Measurements from ENCODE around the gene CYFIP2.

The CYFIP2 gene

DNA sequence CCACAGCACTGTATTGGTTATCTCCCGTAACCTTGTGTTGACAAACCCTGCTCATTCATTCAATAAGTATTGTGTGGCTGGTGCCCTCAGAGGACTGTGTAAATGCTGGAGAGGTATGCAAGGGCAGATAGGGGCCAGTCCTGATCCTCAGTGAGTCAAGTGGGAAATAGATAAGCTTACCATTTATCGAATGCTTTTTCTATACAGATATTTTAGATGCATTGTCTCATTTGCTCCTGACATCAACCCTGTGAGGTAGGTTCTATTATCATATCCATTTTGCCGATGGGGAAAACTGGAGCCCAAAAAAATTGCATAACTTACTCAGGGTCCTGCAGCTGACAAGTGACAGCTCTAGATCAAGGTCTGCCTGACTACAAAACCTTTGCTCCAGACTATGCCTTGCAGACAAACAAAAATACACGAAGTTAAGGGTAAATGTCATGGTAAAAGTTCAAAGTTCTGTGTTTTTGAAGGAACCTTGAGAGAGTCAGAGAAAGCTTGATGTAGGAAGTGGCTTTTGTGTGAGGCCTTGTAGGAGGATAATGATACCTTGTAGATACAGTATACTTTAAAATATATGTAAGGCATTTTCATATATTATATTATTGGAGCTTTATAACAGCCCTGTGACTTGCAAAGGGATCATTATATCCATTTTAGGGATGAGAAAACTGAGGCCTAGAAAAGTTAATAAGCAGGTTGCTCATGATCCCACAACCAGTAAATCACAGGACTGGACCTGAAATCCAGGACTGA is 22.7 kb downstream of the CYFIP2 start:
- DNase-seq (ENCODE audit: low read depth), result no peak

DNA sequence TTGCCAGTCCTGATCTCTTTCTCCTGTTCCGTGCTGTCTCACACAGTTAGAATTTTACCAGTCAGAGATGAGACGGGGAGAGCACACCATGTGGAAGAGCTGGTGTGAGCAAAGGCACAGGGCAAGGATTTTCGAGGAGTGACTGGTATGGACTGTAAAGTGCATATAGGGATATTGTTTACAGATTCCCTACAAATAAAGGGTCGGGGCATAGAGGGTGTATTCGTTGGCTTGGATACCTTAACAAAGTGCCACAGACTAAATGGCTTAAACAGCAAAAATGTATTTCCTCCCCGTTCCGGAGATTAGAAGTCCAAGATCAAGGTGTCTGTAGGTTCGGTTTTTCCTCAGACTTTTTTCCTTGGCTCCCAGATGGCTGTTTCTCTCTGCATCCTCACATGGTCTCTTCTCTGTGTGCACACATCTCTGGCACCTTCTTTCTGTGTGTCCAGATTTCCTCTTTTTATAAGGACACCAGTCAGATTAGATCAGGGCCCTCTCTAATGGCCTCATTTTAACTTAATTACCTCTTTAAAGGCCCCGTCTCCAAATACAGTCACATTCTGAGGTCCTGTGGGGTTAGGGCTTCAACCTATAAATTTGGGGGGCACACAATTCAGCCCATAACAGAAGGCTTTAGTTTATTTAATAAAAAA is 23.4 kb downstream of the CYFIP2 start:
- no peak for DNase-seq (ENCODE audit: low read depth)

DNA sequence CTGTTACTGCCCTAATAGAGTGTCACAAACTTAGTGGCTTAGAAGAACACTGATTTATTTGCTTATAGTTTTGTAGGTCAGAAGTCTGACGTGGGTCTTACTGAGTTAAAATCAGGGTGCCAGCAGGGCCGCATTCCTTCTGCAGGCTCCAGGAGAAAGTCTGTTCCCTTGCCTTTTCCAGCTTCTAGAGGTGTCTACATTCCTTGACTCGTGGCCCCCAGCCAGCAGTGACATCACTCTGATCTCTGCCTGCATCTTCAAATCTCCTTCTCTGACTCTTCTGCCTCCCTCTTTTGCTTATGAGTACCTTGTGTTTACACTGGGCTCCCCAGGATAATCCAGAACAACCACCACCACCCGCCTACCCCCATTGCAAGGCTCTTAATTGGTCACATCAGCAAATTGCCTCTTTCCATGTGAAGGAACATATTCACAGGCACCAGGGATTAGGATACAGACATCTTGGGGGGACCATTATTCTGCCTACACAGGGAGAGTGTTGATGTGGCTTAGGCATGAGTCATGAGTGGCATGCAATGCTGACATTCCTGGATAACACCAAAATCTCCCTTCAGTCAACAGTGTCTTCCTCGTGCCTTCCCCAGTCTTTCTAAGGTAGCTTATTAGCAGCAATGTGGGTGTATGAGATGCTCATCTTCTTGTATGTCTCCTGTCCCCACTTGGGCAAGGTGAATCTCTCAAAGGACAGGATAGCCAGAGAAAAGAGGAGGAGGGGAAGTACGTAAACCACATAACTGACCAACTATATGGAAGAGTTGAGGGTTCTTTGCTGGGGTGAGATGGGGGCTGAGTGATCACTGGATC is 24.4 kb downstream of the CYFIP2 start:
- no peak for DNase-seq (ENCODE audit: low read depth)

DNA sequence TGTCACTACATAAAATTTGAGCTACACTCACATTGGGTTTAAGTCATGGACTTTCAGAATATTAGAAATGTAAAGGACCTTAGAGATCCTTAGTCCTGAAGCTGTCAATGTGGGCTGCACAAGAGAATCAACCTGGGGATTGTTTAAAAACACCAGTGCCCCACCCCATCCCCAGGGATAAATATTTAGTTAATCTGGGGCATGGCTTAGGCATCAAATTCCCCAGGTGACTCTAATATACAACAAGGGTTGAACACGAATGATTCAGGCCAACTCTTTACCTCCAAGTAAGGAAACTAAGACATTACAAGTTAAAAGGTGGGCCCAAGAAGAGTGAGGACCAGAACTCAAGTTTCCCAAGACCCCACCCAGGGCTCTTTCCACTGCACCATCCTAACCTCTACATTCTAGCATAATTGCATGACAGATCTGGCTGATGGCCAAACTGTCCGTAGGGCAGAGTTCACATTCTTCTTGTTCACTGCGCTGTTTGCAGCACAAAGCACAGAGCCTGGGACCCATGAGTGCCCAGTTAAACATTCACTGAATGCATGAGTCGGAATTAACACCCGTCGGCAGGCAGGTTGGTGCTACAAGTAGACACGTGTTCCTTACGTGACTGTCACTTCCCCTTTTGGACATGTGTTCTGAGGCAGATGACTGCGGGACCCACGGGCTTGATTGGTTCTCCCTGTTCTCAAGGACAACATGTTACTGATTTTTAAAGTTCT is 25.2 kb downstream of the CYFIP2 start:
- no peak for DNase-seq (ENCODE audit: low read depth)

DNA sequence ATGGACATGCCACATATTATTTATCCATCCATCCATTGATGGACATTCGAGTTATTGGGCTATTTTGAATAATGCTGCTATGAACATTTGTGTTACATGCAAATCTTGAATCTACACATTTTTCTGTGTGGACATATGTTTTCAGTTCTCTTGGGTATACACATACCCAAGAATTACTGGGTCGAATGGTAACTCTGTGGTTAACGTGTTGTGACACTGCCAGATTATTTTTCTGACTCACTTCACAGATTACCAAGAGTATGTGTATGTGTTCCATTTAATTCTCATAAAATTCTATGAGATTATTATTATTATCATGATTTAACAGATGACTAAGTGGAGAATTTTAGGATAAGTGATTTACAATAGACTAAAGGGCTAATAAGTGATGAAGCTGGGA is 26.7 kb downstream of the CYFIP2 start:
- DNase-seq (ENCODE audit: low read depth), result no peak

DNA sequence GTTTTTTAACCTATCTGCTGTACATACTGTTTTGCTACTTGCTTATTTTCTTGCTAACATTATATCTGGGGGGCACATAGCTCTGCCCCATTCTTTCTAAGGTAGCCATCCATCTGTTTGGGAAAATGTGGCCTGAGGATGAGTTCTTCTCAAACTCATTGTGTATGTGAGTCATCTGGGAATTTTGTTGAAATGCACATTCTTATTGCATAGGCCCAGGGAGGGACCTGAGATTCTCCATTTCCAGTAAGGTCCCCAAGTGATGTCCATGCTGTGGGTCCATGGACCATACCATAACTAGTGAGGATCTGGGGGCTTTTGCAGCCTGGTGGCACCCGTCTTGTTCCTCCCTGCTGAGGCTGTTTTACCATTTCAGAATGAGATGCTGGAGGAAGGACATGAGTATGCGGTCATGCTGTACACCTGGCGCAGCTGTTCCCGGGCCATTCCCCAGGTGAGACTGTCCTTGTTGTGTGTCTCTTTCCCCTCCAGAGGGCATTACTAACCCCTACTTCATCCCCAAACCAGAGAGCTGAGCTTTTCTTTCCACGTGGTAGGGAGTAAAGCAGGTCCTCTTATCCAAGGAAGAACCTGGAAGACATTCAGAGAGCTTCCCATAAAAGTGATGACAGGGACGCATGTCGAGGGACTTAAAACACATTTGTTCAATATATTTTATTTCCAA is 28.6 kb downstream of the CYFIP2 start:
- DNase-seq (ENCODE audit: low read depth), result no peak

DNA sequence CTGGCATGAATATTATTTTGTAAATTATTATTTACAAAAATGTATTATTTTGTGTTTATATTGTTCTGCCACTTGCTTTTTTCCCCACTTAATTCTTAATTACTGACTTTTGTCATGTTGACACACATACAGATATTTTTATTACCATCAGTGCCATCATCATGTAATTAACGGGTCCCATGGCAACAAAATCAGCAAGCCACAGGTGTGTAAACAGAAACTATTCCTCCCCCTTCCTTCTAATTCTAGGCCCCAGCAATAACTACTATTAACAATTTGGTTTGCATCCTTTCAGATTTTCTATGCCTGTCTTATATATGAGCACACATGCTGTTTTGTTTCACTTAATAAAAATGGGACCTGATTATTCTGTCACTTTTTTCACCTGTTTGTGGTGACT is 29.3 kb downstream of the CYFIP2 start:
- DNase-seq (ENCODE audit: low read depth), result no peak

DNA sequence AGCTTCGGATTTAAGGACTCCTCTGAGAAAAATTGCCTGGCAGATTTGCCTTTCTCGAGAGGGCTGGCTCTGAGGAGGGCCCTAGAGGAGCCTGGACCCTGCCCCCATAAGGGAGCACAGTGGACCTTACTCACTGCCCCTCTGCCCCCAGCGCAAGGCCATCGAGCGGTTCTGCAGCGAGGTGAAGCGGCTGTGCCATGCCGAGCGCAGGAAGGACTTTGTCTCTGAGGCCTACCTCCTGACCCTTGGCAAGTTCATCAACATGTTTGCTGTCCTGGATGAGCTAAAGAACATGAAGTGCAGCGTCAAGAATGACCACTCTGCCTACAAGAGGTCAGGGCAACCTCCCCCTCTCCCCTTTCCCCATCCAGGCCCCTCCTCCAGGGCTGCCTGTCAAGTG is 34.6 kb downstream of the CYFIP2 start:
- no peak for DNase-seq (ENCODE audit: low read depth)

DNA sequence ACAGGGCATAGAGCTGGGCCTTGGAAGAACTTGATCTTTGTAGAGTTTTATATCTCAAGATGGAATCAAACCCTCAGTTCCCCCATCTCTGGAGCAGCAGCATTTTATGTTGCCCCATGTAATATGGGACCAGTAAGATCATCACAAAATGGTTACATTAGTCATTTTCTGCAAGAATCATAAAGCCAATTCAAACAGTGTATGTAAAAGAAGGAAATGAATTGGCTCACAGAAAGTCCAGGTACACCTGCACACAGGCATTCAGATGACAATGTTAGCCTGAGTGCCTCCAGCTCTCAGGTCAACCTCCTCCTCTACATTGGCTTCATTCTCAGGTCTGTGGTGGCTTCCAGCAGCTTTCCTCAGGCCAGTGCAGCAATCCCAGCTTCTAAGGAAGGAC is 35.1 kb downstream of the CYFIP2 start:
- DNase-seq (ENCODE audit: low read depth), result no peak

DNA sequence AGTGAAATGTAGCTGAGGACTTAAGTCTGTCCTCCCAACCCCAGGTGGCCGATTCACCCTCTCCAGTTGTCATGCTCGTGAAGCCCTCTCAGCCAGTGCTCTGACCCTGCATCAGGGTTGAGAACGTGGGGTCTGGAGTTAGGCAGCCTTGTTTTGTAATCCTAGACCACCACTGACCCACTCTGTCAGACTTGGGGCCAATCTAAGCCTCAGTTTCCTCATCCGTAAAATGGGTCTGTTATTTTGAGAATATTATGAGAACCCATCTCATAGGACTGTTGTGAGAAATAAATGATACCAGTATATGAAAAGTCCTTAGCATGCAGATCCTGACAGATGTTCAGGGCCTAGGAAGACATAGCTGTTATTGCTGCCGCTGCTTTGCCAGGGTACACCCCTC is 37.1 kb downstream of the CYFIP2 start:
- no peak for DNase-seq (ENCODE audit: low read depth)

DNA sequence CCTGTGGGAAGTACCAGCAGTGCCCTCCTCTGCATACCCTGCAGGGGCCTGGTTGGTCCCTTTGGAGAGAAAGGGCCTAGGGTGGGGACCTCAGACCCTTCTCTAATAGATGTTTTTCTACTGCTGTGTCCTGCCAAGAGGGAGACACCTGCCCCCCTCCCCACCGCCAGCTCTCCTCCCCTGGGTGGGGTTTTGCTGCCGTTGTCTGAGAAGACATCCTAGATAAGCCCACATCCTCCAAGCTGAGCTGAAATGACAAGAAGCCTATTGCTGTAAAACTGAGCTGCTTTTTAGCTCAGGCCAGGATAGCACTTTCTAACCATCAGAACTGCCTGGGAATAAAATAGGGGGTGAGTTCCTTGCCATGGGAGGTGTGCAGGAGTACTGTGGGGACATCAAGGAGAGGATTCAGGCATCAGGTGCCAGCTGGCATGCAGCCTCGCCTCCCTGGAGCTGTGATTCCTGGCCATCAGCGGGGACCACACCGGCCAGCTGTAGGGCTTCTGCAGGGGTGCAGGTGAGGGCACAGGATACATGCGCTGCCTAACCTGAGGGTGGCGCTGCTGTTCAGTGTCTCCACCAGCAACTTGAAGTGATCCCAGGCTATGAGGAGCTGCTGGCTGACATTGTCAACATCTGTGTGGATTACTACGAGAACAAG is 37.9 kb downstream of the CYFIP2 start:
- no peak for DNase-seq (ENCODE audit: low read depth)

DNA sequence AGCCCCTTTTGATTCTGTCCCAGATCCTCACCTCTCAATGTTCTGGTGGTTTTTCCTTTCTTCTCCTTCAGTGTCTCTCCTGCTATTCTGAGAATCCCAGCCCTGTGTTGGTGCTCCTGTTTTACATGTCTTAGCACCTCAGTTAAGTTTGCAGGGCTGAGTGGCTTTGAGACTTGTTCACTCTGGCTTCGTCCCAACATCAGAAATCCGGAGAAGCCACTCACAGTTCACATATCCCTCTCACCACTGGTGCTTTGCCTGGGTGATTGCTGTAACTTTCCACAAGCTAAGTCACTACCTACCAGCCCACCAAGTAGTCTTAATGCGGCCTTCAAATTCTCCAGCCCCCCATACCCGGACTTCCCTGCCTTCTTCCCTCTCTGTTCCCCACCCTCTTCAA is 40.2 kb downstream of the CYFIP2 start:
- no peak for DNase-seq (ENCODE audit: low read depth)

DNA sequence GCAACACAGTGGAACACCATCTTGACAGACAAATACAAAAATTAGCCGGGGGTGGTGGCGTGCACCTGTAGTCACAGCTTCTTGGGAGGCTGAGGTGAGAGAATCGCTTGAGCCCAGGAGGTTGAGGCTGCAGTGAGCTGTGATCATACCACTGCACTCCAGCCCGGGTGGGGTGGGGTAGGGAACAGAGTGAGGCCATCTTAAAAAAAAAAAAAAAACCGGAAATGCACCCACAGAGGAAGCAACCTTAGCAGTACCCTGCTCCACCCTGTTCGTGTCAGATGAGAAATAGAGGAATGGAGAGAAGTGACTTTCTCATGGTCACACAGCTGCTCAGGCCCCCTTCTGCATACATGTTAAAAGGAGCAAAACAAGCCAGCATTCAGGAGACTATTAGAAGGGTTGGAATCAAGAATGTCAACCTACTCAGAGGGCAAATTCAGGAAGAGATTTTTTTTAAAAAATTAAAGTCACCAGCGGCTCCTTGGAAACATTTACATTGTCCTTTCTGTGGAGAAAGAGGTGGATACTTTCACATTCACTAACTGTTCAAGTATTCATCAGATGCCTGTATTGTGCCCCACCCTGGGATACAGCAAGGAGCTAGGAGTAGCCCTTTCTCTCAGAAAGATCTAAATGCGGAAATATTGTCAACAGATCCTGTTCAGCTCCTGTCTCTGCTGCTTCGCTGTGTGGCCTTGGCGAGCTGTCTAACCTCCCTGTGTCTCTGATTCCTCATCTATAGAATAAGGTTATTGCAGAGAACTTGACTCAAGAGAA is 41.0 kb downstream of the CYFIP2 start:
- no peak for DNase-seq (ENCODE audit: low read depth)

DNA sequence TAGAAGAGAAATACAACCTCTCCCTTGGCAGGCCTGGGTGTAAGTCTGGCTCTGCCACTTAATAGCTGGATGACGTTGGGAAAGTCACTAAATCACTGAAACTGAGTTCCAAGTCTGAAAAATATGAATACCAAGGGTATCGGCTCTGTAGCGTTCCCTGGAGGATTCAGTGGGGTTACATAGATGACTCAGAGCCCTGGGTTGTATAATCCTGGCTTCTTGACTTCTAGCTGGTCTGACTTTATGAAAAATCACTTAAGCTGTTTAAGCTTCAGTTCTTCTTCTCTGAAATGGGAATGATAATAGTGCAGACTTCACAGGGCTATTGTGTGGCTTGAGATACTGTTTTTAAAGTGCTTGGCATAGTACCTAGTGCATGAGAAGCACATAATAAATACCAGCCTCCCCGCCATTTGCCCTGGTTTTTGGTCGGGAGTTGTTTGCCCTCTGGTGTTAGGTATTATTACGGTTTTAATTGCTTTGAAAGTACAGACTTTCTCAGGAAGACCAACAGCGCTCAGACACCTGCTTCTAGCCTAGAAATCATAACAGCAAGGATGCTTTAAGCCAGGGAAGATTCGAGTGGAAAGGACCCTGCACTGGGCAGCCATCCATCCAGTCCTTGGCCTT is 43.0 kb downstream of the CYFIP2 start:
- DNase-seq (ENCODE audit: low read depth), result no peak

DNA sequence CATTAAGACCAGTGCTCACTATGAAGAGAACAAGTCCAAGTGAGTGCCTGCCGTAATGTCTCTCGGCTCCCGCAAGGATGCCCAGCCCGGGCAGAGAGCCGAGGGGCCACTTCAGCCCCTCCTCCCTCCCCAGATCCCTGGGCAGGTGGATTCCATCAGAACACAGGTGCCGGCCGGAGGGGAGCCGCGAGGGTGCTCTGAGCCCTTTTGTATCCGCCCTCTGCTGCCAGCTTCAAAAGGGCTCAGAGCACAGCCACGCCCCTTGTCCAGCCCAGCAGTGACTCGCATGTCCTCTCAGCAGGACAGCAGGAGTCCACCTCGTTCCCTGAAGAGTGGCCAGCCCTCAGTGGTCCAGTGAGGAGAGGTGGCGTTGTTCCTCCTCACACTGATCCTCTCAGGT is 43.9 kb downstream of the CYFIP2 start:
- no peak for DNase-seq (ENCODE audit: low read depth)

DNA sequence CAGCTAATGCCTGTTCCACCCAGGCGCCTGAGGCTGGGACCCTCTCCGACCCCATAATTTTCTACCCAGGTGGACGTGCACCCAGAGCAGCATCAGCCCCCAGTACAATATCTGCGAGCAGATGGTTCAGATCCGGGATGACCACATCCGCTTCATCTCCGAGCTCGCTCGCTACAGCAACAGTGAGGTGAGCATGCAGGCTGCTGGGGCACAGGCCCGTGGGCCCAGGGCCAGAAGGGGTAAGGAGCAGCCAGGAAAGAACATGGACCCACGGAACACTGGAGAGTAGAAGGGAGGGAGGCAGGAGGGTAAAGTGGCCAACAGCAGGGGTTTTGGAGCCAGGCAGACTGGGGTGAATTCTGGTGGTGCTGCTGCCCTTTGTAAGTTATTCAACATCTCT is 45.7 kb downstream of the CYFIP2 start:
- DNase-seq (ENCODE audit: low read depth), result no peak

DNA sequence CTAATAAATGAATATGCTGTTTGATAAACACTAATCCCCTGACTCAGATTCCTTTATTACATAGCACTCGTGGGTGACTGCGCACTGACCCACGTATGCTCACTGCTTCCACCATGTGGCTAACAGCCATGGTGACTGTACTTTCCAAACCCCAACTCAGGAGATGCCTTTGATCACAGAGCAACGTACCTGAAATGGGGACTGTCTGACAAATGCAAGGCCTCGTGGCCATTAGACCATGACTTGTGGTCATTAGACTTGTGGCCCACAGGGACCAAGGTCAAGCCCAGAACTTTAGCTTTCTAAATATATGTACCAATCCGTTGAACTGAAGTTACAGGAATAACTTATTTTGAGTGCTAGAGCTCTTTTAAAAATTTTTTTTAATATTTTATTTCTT is 46.6 kb downstream of the CYFIP2 start:
- peak; percentile 62 for DNase-seq (ENCODE audit: low read depth)

DNA sequence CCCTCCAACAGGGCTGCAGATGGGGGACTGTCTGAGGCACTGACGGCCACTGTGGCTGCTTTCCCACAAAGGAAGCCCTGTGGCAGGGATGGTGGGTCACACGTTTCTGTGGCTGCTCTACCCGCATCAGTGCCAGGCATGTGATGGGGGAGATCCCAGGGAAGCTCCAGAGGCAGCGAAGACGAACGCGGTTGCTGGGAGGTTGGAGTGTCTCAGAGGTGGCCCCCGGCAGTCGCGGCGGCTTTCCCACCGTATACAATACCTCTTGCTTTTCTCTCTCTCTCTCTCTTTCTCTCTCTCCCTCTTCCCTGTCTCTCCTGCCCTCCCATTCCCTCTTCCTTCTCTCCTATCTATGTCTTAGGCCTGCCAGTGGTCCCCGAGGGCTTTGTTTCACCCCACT is 56.7 kb downstream of the CYFIP2 start:
- DNase-seq (ENCODE audit: low read depth), result no peak

DNA sequence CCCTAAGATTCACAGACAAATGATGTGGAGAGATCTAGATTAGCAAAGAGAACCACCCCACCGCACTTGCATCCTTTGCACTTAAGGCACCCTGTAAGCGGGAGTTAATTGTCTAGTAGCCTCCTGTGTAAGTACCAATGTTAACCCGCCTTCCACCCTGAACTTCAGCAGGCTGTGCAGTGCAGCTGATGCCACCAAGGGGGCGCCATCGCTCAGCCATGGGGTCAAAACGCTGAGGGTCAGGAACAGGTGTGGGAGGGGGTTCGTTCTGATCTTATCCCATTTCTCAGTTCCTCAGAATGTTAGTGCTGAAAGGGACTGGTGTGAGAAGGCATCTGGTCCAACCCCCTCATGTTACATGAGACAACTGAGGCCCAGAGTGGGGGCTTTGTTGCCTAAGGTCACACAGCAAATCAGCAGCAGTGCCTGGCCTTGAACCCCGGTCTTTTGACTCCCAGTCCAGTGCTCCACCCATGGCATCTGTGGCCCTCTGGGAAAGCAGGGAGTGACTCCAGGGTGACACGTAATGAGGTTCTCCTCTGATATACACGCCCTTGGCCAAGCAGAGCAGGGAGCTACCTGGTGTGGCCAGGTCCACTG is 57.3 kb downstream of the CYFIP2 start:
- no peak for DNase-seq (ENCODE audit: low read depth)

DNA sequence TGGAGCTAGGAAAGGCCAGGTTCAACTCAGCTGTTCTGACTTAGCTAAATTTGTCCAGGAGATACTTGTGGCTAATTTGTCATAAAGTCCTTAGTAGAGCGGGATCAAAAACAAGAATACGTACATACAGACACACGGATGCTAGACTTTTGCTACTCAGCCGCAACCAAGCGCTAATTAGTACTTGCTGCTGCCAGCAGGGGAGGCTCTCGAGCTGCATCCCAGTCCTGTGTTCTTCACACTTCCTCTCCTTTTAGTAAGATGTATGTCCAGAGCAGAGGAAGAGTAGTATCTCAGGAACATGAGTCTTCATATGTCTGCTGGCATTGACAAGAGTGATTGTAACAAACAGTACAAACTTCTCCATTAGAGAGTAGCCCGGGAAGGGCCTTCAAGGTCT is 58.3 kb downstream of the CYFIP2 start:
- no peak for DNase-seq (ENCODE audit: low read depth)

All from activated T-cell treated with anti-CD3 and anti-CD28 coated beads for 24 hours (primary cell).